GM18505 (cell line): ENCODE measurements around the gene PTP4A1.

Source experiments
- ATAC-seq: cut with Tn5 transposase; IDR thresholded peaks from one replicate; pipeline ENCODE4 v1.9.1; 2021; ENCODE audit not compliant: unreplicated experiment
- POLR2A ChIP-seq: IDR thresholded peaks from 4 replicates; pipeline ENCODE4 v1.6.1; 2011; ENCODE audit warnings: borderline replicate concordance; ENCODE audit not compliant: insufficient read depth, insufficient read length; ENCODE audit errors: extremely low read depth

Gene PTP4A1

DNA sequence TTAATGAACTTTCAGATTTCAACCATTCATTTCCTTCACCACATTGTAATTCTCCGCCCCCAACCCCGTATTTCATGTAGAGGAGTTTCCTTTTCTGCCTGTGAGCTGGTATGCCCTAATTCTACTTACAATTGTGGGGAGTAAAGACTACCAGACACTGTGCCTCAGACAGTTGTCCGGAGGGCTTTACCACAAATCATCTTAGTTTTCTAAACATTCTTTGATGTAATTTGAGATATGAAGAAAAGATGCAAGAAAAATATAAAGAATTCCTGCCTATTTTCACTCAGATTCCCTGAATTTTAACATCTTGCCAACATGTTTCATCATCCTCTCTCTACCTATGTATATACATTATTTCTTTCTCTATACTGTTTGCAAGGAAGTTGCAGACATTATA, 28.3 kb upstream of the PTP4A1 start:
- no peak for ATAC-seq
- TF ChIP-seq POLR2A, result no peak

DNA sequence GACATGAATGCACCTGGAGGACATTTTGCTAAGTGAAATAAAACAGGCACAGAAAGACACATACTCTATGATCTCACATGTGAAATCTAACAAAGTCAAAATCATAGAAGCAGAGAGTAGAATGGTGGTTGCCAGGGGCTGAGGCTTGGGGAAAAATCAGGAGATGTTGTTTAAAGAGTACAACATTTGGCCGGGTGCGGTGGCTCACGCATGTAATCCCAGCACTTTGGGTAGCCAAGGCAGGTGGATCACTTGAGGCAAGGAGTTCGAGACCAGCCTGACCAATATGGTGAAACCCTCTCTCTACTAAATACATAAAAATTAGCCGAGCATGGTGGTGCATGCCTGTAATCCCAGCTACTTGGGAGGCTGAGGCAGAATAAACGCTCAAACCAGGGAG, 26.0 kb upstream of the PTP4A1 start:
- no peak for TF ChIP-seq POLR2A
- no peak for ATAC-seq

DNA sequence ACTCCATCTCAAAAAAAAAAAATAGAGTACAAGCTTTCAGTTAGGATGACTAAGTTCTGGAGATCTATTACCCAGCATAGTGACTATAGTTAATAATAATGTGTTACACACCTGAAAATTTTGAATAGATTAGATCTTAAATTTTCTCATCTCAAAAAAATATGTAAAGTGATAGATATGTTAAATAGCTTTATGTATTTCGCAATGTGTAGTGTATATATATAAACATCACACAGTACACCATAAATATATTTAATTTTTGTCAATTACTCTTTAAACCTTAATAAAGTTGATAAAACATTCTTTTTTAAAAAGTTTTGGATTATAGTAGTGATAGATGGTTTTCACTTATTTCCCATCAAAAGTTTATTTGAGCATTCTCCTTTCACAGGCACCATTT, 25.6 kb upstream of the PTP4A1 start:
- ATAC-seq, result no peak
- TF ChIP-seq POLR2A, result no peak

DNA sequence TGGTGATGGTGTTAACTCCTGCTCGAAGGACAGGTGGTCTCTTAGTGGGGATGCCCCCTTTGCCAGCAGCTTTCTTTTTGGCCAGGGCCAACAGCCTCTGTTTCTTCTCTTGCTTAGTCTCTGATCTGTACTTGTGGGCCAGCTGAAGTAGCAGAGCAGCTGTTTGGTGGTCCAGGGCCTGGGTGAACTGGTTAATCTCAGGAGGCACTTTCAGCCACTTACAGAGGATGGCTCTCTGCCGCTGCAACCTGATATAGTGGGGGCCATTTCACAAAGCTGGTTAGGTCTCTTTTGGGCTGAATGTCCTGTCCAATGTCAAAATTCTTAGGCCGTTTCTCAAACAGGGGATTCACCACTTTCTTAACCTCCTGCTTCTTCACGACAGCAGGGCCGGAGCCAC, 23.2 kb upstream of the PTP4A1 start:
- TF ChIP-seq POLR2A, result no peak
- no peak for ATAC-seq

DNA sequence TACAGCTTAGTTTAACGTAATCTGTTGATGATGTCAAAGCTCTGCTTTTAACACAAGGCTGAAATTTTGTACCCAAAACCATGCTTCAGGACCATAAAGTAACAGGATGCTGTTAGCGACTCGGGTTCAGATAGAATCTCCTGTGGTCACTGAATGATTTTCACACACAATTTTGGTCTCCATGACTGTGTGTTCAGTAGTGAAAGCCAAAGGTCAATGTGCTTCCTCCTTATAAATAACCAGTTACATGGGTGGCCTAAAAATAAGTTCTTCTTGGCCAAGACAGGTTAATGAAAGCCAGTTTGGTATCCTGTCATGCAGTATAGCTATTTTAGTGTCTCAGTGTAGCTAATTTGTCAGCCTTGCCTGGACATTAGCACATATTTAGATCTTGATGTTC, 19.1 kb upstream of the PTP4A1 start:
- peak; percentile 99 for ATAC-seq
- TF ChIP-seq POLR2A, result no peak

DNA sequence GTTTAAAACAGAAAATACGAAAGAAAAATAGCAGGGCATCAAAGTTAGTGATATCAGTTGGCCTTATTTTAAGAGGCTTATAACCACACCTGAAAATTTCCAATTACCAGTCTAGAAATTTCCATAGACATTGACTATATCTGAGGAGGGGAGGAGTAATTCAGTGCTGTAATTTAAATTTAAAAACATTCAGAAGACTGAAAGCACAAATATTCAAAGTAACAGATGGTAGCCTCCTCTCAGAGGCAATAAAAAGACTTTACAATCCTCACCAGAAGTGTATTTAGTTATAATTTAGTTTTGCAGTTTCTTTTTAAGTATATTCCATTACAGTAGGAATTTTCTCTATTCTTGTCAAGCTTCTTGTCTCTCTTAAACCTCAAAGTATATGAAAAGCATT, 18.4 kb upstream of the PTP4A1 start:
- TF ChIP-seq POLR2A, result no peak
- no peak for ATAC-seq

DNA sequence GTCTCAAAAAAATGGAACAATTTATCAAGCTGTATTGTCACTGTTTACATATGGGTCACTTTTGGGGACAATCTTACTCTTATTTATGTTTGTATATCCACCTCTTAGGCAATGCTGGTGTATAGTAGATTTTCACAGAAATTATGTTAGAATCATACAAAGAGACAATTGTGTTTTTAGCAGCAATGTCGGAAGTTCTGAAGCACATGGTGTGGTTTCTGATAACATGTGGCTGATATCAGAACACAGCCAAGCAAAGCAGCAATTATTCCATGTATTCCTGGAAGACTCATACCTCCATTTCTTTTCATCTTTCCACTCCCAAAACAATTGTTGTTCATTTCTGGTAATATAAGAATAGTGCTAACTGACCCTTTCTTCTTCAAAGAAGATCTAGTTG, 17.5 kb upstream of the PTP4A1 start:
- TF ChIP-seq POLR2A, result no peak
- ATAC-seq, result no peak

DNA sequence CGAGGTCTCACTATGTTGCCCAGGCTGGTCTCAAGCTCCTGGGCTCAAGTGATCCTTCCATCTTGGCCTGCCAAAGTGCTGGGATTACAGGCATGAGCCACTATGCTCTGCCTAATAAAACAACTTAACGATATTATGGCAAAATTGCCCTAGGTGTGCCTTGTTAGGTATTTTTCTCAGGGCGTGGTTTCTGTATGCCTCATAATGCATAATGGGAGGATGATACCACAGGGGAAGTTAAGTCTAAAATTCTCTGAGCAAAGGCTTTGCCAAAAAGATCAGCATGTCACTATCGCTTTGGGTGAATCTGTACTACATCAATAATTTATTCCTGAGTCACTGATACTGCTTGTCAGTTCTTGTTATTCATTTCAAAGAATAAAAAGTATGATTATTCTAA, 15.9 kb upstream of the PTP4A1 start:
- ATAC-seq, result no peak
- TF ChIP-seq POLR2A, result no peak

DNA sequence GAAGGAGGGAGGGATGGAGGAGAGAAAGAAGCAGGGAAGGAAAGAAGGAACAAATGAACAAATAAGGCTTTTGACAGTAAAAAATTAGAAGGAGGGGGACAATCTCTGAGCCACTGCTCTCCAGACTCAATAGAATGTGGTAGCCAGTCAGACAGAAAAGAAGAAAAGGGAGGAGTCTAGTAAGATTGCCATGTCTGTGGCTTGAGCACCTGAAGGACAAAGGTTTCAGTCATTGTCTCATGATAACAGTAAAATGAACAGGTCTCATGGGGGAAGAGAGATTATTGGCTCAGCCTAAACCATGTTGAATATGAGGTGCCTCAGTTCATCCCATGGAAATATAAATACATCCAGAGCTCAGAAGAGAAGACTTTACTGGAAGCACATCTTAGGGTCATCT, 14.0 kb upstream of the PTP4A1 start:
- no peak for TF ChIP-seq POLR2A
- no peak for ATAC-seq

DNA sequence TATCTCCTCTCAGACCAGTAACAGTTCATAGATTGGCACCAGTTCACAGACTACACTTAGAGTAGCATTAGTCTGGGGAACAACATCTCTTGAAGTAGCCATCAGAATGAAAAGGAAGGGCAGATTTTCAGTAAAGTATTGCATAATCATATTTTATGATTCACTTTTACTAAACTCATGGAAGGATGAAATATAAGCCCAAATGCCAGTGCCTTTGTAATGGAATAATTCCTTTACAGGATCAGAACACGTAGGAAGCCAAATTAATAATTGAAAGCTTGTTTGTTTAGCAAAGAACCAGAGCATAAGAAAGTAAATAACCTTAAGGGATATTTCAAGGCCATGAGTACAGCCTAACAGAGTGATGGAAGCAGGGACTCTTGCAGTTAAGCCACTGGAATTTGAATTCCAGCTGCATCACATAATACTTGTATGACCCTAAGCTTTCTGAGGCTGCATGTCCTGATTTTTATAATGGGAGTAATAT, 11.4 kb upstream of the PTP4A1 start:
- no peak for ATAC-seq
- no peak for TF ChIP-seq POLR2A

DNA sequence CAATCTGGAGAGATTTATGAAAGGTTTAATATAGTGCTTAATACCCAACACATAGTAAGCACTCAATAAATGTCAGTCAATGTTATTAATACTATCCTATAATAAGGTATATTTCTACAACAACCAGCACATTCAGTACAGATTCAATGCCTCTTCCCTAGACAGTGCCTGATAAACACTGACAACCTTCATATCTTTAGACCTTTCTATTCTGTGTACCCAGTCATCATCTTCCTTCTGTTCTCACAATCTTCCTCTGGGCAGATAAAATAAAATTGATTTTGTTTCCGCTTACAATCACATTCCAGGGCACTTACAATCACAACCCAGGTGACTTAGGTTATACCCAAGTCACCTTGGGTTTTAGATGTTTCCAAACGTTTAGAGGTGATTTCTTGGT, 11.0 kb upstream of the PTP4A1 start:
- TF ChIP-seq POLR2A, result no peak
- ATAC-seq, result no peak

DNA sequence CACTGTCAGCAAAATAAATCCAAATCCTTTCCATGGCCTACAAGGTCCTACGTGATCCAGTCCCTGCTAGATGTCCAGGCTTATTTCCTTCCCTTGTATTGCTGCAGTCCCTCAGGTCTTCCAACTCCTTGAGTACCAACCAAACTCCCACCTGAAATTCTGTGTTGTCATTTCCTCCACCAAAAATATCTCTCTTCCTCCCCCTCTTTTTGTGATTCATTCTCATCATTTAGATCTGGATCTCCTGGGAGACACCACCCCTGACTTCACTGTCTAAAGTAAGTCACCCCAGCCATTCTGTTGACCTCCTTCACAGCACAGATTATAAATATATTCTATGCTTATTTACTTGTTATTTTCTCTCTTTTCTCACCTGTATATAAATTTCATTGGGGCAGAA, 9.0 kb upstream of the PTP4A1 start:
- no peak for TF ChIP-seq POLR2A
- ATAC-seq, result no peak

DNA sequence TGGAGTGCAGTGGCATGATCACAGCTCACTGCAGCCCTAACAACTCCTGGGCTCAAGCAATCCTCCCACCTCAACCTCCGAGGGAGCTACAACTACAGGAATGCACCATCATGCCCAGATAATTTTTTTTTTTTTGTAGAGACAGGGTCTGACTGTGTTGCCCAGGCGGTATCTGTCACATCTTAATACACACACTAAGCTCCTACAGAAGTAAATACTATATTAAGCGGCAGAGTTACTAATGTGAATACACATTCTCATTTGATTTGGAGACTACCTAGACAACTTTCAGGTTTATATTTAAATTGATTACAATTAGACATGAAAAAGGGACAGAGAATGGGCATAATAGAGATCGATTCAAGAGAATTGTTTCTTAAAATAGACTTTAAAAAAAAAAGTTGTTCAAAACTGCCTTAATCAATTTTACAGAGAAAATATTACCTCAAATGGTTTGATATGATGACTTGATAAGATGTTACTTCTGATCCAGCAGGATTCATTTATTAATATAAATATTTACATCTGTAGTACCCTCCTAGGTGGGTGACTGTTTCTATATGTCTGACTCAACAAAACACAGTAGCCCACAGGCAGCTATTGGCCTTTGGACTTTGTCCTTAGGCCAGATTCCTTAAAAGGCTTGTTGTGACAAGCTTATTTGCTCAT, 7.1 kb upstream of the PTP4A1 start:
- no peak for ATAC-seq
- TF ChIP-seq POLR2A, result no peak

DNA sequence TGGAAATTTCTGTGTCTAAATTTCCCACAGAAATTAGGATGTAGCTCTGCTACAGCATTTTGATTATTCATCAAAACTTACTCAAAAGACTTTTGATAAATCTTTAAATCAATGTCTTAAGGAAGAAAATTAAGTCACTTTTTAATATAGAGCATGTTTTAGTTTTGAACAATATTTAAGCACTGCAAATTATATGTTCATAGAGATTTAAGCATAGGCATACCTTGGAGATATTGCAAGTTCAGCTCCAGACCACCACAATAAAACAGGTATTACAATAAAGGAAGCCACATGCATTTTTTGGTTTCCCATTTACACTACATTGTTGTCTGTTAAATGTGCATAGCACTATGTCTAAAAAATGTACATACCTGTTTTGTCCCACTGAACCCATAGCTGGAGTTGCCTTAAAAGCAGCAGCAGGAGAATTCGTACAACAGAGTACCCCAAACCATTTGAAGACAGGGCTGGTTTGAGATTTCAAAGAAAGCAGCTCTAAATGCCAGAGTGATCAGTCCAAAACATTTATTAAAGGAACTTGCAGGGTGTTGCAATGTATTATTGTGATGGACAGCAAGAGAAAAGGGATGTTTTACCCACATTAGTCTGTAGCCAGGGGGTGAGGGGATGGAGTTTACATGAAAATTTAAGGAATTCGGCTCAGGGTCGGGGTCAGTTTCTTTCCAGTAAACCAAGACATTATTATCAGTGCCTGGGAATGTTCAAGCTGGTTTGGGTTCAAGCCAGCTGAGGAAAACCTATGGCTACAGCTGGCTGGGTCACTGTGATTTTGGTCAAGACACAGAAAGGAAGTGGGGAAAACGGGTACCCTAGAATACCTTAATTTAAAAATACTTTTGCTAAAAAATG, 6.3 kb upstream of the PTP4A1 start:
- ATAC-seq, result no peak
- no peak for TF ChIP-seq POLR2A
